Stimulated activated CD8-positive, alpha-beta memory T cell treated with anti-CD3 and anti-CD28 coated beads, Interleukin-4, amount 100 ng/mL, for 24 hours (primary cell): ENCODE results near the gene SLC16A7.

Source experiments
- DNase-seq: peaks from one replicate; pipeline ENCODE4 v3.0.0-alpha.2; 2020; ENCODE audit warnings: low read depth

SLC16A7 gene

GRCh38 chr12:59624732-59625460, 29.1 kb downstream of the SLC16A7 start:
- no peak for DNase-seq

GRCh38 chr12:59626382-59626781, 30.6 kb downstream of the SLC16A7 start:
- no peak for DNase-seq

- DNase-seq, result no peak
Measured at GRCh38 chr12:59627582-59627981, 31.8 kb downstream of the SLC16A7 start.

- DNase-seq, result no peak
Measured at GRCh38 chr12:59629890-59630289, 34.1 kb downstream of the SLC16A7 start.

- no peak for DNase-seq
Measured at GRCh38 chr12:59632408-59632807, 36.6 kb downstream of the SLC16A7 start.

GRCh38 chr12:59634254-59634653, 38.4 kb downstream of the SLC16A7 start:
- DNase-seq, result no peak

GRCh38 chr12:59636945-59637691, 41.3 kb downstream of the SLC16A7 start:
- DNase-seq, result no peak

- DNase-seq, result no peak
Measured at GRCh38 chr12:59637692-59638070, 41.9 kb downstream of the SLC16A7 start.

GRCh38 chr12:59643550-59643949, 47.7 kb downstream of the SLC16A7 start:
- DNase-seq, result no peak

GRCh38 chr12:59645242-59645641, 49.4 kb downstream of the SLC16A7 start:
- no peak for DNase-seq

GRCh38 chr12:59646636-59647035, 50.8 kb downstream of the SLC16A7 start:
- DNase-seq, result no peak

GRCh38 chr12:59649203-59649602, 53.4 kb downstream of the SLC16A7 start:
- DNase-seq, result no peak

GRCh38 chr12:59650588-59651228, 54.9 kb downstream of the SLC16A7 start:
- DNase-seq, result no peak

GRCh38 chr12:59651229-59651920, 55.5 kb downstream of the SLC16A7 start:
- no peak for DNase-seq

- DNase-seq, result no peak
Measured at GRCh38 chr12:59652130-59652529, 56.3 kb downstream of the SLC16A7 start.

GRCh38 chr12:59654061-59654460, 58.2 kb downstream of the SLC16A7 start:
- DNase-seq, result no peak

GRCh38 chr12:59657266-59657665, 61.4 kb downstream of the SLC16A7 start:
- no peak for DNase-seq

- no peak for DNase-seq
Measured at GRCh38 chr12:59657711-59658110, 61.9 kb downstream of the SLC16A7 start.

GRCh38 chr12:59660148-59660547, 64.3 kb downstream of the SLC16A7 start:
- DNase-seq, result no peak

GRCh38 chr12:59660921-59661597, 65.2 kb downstream of the SLC16A7 start:
- DNase-seq, result no peak

- DNase-seq, result no peak
Measured at GRCh38 chr12:59664495-59664894, 68.7 kb downstream of the SLC16A7 start.

- no peak for DNase-seq
Measured at GRCh38 chr12:59665701-59666100, 69.9 kb downstream of the SLC16A7 start.
